ENCODE results near the gene FXYD7.
"Not testable (repeated sequence)": the region's sequence is repeated elsewhere in the genome, so short reads cannot be mapped to it uniquely, and the experiment has no call there.

FXYD7 gene

DNA sequence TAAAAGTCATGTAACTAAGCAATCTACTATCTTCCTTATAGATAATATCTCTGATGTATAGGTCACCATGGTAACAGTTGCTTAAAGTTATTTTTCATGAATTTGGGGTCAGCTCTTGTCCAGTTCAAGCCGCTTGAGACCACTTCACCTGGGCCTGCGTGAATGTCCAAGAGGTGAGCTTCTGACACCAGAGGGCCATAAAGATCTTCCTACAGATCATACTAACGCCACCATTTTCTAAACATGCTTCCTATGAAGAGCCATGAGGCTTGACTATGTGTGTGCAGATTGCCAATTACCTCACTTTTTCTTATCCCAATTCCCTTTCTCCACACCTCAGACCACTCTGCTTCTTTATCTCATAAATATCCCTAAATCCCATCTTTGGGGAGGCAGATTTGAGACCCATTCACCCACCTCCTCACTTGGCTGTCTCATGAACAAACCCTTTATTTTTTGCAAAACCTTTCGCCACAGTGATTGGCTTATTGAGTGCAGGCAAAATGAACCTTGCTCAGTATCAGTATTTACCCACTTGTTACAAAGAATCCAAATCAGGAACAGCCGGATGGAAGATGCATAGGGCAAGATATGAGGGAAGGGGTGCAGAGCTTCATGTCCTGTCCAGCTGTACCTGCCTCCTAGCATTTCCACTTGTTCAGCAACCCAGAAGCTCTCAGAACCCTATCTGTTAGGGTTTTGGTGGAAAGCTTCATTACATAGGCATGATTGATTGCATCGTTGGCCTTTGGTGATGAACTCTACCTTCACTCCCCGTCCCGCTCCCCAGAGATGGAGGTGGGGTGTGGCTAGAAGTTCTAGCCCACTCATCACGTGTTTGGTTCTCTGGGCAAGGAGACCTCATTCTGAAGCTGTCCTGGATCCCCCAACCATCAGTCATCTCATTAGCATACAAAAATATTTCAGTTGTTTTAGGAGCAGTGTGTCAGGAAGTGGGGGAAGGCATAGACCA, 51.2 kb downstream of the FXYD7 start:
- H3K4me3 ChIP-seq (ENCODE audit: low read length), result no peak overlapping the region
- no peak for DNase-seq (ENCODE audit: low read depth)
- no peak for TF ChIP-seq CTCF (conservative IDR thresholded peaks at IDR 0.05; ENCODE audit: low read length)

DNA sequence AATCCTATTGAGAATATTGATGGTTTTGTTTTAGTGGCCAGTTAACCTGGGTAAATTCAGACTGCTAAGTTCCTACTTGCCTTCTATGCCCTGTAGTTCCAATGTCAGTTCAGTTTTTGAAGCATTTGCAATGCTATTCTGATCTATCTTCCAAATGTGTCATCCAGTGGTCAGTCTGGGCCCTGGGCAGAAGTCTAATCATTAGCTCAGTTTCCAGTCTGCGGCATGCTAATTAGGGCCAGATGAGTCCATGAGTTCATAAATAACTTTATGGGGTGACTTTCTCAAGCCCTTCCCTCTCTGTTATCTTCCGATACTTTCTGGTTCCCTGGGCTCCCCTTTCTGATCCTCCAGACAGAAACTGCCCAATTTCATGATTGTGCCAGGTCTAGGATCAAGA, 52.8 kb downstream of the FXYD7 start:
- peak; percentile 52 for DNase-seq (ENCODE audit: low read depth)
- no peak for TF ChIP-seq CTCF (conservative IDR thresholded peaks at IDR 0.05; ENCODE audit: low read length)
- H3K4me3 ChIP-seq (ENCODE audit: low read length), result no peak overlapping the region

DNA sequence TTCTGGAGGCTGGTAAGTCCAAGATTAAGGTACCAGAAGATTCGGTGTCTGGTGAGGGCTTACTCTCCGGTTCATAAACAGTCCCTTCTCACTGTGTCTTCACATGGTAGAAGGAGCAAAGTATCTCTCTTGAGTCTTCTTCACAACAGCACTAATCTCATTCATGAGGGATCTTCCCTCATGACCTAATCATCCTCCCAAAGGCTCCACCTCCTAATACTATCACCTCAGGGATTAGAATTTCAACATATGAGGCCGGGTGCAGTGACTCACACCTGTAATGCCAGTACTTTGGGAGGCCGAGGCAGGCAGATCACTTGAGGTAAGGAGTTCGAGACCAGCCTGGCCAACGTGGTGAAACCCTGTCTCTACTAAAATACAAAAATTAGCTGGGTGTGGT, 53.8 kb downstream of the FXYD7 start:
- not testable (repeated sequence) for DNase-seq (ENCODE audit: low read depth); H3K4me3 ChIP-seq (ENCODE audit: low read length)

- no peak overlapping the region for H3K4me3 ChIP-seq (ENCODE audit: low read length)
- DNase-seq (ENCODE audit: low read depth), result no peak
- no peak for TF ChIP-seq CTCF (conservative IDR thresholded peaks at IDR 0.05; ENCODE audit: low read length)
These were observed 56.4 kb downstream of the FXYD7 start for GRCh38 chr19:35199481-35199880.

GRCh38 chr19:35202722-35203688, 60.0 kb downstream of the FXYD7 start:
- DNase-seq (ENCODE audit: low read depth), result no peak
- H3K4me3 ChIP-seq (ENCODE audit: low read length), result no peak overlapping the region
- no peak for TF ChIP-seq CTCF (conservative IDR thresholded peaks at IDR 0.05; ENCODE audit: low read length)
